Measurements from ENCODE around the gene TSR3.

The TSR3 gene

DNA sequence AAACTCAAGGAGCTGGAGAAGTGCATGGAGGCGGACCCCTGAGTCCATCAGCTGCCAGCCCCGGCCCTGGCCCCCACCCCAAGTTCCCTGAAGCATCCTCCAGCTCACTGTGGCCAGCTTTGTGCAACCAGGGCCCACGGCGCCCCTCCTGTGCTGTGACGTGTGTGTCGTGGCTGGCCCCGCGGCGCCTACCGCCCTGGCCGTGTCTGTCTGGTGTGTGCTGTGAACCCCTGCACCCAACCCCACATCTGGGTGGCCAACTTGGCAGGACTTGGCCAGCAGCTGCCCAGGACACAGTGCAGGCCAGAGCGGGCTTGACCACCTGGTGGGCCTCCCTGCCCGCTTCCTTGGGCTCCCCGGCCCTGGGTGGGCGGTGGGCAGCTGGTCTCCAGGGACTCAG, 3.2 kb downstream of the TSR3 start:
- TF ChIP-seq, protein P1, sequence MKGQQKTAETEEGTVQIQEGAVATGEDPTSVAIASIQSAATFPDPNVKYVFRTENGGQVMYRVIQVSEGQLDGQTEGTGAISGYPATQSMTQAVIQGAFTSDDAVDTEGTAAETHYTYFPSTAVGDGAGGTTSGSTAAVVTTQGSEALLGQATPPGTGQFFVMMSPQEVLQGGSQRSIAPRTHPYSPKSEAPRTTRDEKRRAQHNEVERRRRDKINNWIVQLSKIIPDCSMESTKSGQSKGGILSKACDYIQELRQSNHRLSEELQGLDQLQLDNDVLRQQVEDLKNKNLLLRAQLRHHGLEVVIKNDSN (IDR thresholded peaks at IDR 0.05): no peak
- TF ChIP-seq, protein P2, sequence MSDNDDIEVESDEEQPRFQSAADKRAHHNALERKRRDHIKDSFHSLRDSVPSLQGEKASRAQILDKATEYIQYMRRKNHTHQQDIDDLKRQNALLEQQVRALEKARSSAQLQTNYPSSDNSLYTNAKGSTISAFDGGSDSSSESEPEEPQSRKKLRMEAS (IDR thresholded peaks at IDR 0.05): no peak
- TF ChIP-seq FOXM1 (IDR thresholded peaks at IDR 0.05; ENCODE audit: borderline replicate concordance, low read depth) (no peak), RAD21 (IDR thresholded peaks at IDR 0.05; ENCODE audit: low read depth) (no peak), TAF1 (IDR thresholded peaks at IDR 0.05; ENCODE audit: low read depth) (no peak), ZBTB7A (IDR thresholded peaks at IDR 0.05; ENCODE audit: low read depth) (no peak), TEAD4 (IDR thresholded peaks at IDR 0.05) (no peak), CREB1 (IDR thresholded peaks at IDR 0.05; ENCODE audit: low read depth) (no peak), TCF12 (IDR thresholded peaks at IDR 0.05; ENCODE audit: low read depth) (no peak), NFIC (IDR thresholded peaks at IDR 0.05) (no peak), EP300 (IDR thresholded peaks at IDR 0.05; ENCODE audit: borderline replicate concordance) (no peak), CEBPB (IDR thresholded peaks at IDR 0.05) (no peak), EGR1 (IDR thresholded peaks at IDR 0.05) (no peak), YY1 (IDR thresholded peaks at IDR 0.05; ENCODE audit: low read depth) (no peak)
- TF ChIP-seq, protein P3, sequence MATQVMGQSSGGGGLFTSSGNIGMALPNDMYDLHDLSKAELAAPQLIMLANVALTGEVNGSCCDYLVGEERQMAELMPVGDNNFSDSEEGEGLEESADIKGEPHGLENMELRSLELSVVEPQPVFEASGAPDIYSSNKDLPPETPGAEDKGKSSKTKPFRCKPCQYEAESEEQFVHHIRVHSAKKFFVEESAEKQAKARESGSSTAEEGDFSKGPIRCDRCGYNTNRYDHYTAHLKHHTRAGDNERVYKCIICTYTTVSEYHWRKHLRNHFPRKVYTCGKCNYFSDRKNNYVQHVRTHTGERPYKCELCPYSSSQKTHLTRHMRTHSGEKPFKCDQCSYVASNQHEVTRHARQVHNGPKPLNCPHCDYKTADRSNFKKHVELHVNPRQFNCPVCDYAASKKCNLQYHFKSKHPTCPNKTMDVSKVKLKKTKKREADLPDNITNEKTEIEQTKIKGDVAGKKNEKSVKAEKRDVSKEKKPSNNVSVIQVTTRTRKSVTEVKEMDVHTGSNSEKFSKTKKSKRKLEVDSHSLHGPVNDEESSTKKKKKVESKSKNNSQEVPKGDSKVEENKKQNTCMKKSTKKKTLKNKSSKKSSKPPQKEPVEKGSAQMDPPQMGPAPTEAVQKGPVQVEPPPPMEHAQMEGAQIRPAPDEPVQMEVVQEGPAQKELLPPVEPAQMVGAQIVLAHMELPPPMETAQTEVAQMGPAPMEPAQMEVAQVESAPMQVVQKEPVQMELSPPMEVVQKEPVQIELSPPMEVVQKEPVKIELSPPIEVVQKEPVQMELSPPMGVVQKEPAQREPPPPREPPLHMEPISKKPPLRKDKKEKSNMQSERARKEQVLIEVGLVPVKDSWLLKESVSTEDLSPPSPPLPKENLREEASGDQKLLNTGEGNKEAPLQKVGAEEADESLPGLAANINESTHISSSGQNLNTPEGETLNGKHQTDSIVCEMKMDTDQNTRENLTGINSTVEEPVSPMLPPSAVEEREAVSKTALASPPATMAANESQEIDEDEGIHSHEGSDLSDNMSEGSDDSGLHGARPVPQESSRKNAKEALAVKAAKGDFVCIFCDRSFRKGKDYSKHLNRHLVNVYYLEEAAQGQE (IDR thresholded peaks at IDR 0.05; ENCODE audit: low read depth): no peak

DNA sequence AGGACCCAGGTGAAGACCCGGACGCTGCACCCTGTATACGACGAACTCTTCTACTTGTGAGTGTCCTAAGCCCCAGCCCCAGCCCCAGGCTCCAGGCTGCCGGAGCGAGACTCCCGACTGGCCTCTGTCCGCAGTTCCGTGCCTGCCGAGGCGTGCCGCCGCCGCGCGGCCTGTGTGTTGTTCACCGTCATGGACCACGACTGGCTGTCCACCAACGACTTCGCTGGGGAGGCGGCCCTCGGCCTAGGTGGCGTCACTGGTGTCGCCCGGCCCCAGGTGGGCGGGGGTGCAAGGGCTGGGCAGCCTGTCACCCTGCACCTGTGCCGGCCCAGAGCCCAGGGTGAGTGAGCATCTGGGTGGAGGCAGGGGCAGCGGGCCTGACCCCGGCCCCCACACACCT, 3.7 kb downstream of the TSR3 start:
- TF ChIP-seq YY1 (IDR thresholded peaks at IDR 0.05; ENCODE audit: low read depth) (no peak), TCF12 (IDR thresholded peaks at IDR 0.05; ENCODE audit: low read depth) (no peak), EGR1 (IDR thresholded peaks at IDR 0.05) (no peak), CREB1 (IDR thresholded peaks at IDR 0.05; ENCODE audit: low read depth) (no peak), NFIC (IDR thresholded peaks at IDR 0.05) (no peak), TAF1 (IDR thresholded peaks at IDR 0.05; ENCODE audit: low read depth) (no peak), CEBPB (IDR thresholded peaks at IDR 0.05) (no peak), RAD21 (IDR thresholded peaks at IDR 0.05; ENCODE audit: low read depth) (no peak)
- TF ChIP-seq, protein P3 (IDR thresholded peaks at IDR 0.05; ENCODE audit: low read depth): no peak

DNA sequence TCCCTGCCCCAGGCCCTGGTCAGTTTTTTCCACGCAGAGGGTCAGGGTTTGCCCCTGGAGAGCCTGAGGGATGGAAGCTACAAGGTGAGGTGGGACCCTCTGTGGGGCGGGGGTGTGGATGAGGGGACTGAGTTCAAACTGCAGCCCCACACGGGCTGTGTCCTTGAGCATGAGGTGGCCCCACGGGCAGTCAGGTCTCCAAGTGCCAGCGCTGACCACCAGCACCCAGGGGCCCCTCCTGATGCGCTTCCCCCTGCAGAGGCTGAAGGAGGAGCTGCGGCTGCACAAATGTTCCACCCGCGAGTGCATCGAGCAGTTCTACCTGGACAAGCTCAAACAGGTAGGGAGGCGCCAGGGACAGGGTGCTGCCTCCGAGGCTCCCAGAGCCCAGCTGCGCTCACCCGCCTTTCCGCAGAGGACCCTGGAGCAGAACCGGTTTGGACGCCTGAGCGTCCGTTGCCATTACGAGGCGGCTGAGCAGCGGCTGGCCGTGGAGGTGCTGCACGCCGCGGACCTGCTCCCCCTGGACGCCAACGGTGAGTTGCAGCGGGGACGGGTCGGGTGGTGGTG, 4.3 kb downstream of the TSR3 start:
- TF ChIP-seq, protein P3 (IDR thresholded peaks at IDR 0.05; ENCODE audit: low read depth): no peak
- TF ChIP-seq TEAD4 (IDR thresholded peaks at IDR 0.05) (no peak), NFIC (IDR thresholded peaks at IDR 0.05) (no peak), CREB1 (IDR thresholded peaks at IDR 0.05; ENCODE audit: low read depth) (no peak), TAF1 (IDR thresholded peaks at IDR 0.05; ENCODE audit: low read depth) (no peak), EGR1 (IDR thresholded peaks at IDR 0.05) (no peak), TCF12 (IDR thresholded peaks at IDR 0.05; ENCODE audit: low read depth) (no peak), EP300 (IDR thresholded peaks at IDR 0.05; ENCODE audit: borderline replicate concordance) (no peak), YY1 (IDR thresholded peaks at IDR 0.05; ENCODE audit: low read depth) (no peak), CEBPB (IDR thresholded peaks at IDR 0.05) (no peak), FOXM1 (IDR thresholded peaks at IDR 0.05; ENCODE audit: borderline replicate concordance, low read depth) (no peak), RAD21 (IDR thresholded peaks at IDR 0.05; ENCODE audit: low read depth) (no peak), ZBTB7A (IDR thresholded peaks at IDR 0.05; ENCODE audit: low read depth) (no peak)
- TF ChIP-seq, protein P1 (IDR thresholded peaks at IDR 0.05): no peak
- TF ChIP-seq, protein P2 (IDR thresholded peaks at IDR 0.05): no peak

Measured in Ishikawa (cell line).